ENCODE data around the gene MSANTD7. TPM values are rescaled to one million over a fixed set of nuclear protein-coding genes. Genes with fewer than 3 reads are reported as not detected.

Gene MSANTD7
- total and polyA plus RNA-seq, 10 donors: 2.4 to 18.4 (median 11.5) TPM

DNA sequence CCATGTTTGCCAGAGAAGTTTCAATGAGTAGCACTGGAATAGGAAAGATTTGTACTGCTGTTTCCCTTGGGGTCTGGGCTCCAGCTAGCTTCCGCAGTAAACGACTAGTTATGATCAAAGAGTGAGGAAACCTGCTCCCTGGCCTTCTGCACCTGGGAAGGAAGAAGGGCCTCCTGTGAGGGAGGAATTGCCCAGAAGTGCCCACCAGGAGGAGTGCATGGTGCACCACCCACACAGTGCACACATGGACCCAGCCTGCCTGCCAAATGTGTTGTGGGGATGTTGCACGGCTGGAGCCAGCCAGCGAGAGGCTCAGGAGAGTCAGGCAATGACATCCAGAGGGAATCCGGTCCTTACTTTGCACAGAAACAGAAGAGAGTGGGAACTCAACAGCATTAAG lies 36.4 kb upstream of the MSANTD7 start:
- H3K4me1 ChIP-seq: peaks cover 0 to 21% (median 7%) of the 10 kb centered on the region in 6 donors
- intact Hi-C loops (cut with DNase I; ENCODE audit: low total_unique reads): no loop called here
- DNase-seq: no peak
- H3K27me3 ChIP-seq (replicated peaks in 1 of 7): no peaks in the 10 kb centered on the region
- TF ChIP-seq POLR2AphosphoS5 (IDR thresholded peaks at IDR 0.05) (peak in 1 of 3 donors; percentile 10), POLR2A (IDR thresholded peaks at IDR 0.05) (no peak)
- TF ChIP-seq, protein P1, sequence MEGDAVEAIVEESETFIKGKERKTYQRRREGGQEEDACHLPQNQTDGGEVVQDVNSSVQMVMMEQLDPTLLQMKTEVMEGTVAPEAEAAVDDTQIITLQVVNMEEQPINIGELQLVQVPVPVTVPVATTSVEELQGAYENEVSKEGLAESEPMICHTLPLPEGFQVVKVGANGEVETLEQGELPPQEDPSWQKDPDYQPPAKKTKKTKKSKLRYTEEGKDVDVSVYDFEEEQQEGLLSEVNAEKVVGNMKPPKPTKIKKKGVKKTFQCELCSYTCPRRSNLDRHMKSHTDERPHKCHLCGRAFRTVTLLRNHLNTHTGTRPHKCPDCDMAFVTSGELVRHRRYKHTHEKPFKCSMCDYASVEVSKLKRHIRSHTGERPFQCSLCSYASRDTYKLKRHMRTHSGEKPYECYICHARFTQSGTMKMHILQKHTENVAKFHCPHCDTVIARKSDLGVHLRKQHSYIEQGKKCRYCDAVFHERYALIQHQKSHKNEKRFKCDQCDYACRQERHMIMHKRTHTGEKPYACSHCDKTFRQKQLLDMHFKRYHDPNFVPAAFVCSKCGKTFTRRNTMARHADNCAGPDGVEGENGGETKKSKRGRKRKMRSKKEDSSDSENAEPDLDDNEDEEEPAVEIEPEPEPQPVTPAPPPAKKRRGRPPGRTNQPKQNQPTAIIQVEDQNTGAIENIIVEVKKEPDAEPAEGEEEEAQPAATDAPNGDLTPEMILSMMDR (IDR thresholded peaks at IDR 0.05 in 8 of 11, conservative IDR thresholded peaks at IDR 0.05 in 3 of 11): no peak
- no peak overlapping the region for H3K4me3 ChIP-seq
- 68 to 91% (median 72%) methylated on average over 5 of the region's 5 CpGs for WGBS, 5 donors
- no peaks in the 10 kb centered on the region for H3K9me3 ChIP-seq
- H3K27ac ChIP-seq: no peak overlapping the region
- H3K36me3 ChIP-seq: no peaks in the 10 kb centered on the region

DNA sequence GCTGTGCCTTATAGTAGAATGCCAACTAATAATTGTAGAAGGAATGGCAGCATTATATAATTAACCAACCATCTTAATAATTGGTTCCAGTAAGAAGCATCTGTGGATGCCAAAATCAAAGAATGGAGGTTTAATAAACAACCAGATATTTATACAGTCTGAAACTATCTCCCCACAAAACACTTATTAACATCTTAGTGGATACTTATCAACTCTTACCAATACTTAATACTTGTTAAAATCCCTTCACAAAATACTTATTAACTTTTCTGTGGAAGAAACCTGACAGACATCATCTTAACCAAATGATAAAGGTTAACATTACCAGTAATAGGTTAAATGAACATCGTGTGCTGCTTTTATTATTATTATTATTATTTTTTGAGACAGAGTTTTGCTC lies 34.3 kb upstream of the MSANTD7 start:
- Histone ChIP-seq H3K4me1 (peaks cover 0 to 10% (median 0%) of the 10 kb centered on the region in 6 donors), H3K9me3 (no peaks in the 10 kb centered on the region), H3K27ac (no peak overlapping the region), H3K27me3 (replicated peaks in 1 of 7) (no peaks in the 10 kb centered on the region), H3K4me3 (no peak overlapping the region), H3K36me3 (no peaks in the 10 kb centered on the region)
- intact Hi-C loops (cut with DNase I; ENCODE audit: low total_unique reads): no loop called here
- TF ChIP-seq POLR2AphosphoS5 (IDR thresholded peaks at IDR 0.05) (no peak), POLR2A (IDR thresholded peaks at IDR 0.05) (no peak)
- TF ChIP-seq, protein P1 (IDR thresholded peaks at IDR 0.05 in 8 of 11, conservative IDR thresholded peaks at IDR 0.05 in 3 of 11): no peak
- WGBS, 5 donors: 0 to 85% (median 45%) methylated on average over 1 of the region's 1 CpG
- DNase-seq: no peak

GRCh38 chr10:14806318-14806717 lies 31.8 kb upstream of the MSANTD7 start:
- Histone ChIP-seq H3K27me3 (replicated peaks in 1 of 7) (no peaks in the 10 kb centered on the region), H3K9me3 (no peaks in the 10 kb centered on the region), H3K36me3 (no peaks in the 10 kb centered on the region), H3K27ac (no peak overlapping the region), H3K4me1 (no peaks in the 10 kb centered on the region), H3K4me3 (no peak overlapping the region)
- TF ChIP-seq POLR2A (IDR thresholded peaks at IDR 0.05): no peak
- TF ChIP-seq, protein P1 (IDR thresholded peaks at IDR 0.05 in 8 of 11, conservative IDR thresholded peaks at IDR 0.05 in 3 of 11): no peak
- no peak for TF ChIP-seq POLR2AphosphoS5 (IDR thresholded peaks at IDR 0.05)
- intact Hi-C loops (cut with DNase I; ENCODE audit: low total_unique reads): no loop called here
- DNase-seq: no peak
- 85 to 92% (median 88%) methylated on average over 3 of the region's 3 CpGs for WGBS, 5 donors

- Histone ChIP-seq H3K27me3 (replicated peaks in 1 of 7) (no peaks in the 10 kb centered on the region), H3K4me1 (peaks cover 0 to 9% (median 0%) of the 10 kb centered on the region in 6 donors), H3K36me3 (no peaks in the 10 kb centered on the region), H3K27ac (no peak overlapping the region), H3K9me3 (no peaks in the 10 kb centered on the region), H3K4me3 (no peak overlapping the region)
- 81 to 90% (median 86%) methylated on average over 9 of the region's 9 CpGs for WGBS, 5 donors
- no peak for DNase-seq
- intact Hi-C loops (cut with DNase I; ENCODE audit: low total_unique reads): no loop called here
- no peak for TF ChIP-seq POLR2AphosphoS5 (IDR thresholded peaks at IDR 0.05)
- TF ChIP-seq, protein P1 (IDR thresholded peaks at IDR 0.05 in 8 of 11, conservative IDR thresholded peaks at IDR 0.05 in 3 of 11): no peak
- TF ChIP-seq POLR2A (IDR thresholded peaks at IDR 0.05): no peak
Observed at GRCh38 chr10:14810969-14811953, 26.8 kb upstream of the MSANTD7 start.
